ENCODE measurements around the gene NMUR1.
"Not testable (repeated sequence)": the region's sequence is repeated elsewhere in the genome, so short reads cannot be mapped to it uniquely, and the experiment has no call there.

NMUR1 gene

DNA sequence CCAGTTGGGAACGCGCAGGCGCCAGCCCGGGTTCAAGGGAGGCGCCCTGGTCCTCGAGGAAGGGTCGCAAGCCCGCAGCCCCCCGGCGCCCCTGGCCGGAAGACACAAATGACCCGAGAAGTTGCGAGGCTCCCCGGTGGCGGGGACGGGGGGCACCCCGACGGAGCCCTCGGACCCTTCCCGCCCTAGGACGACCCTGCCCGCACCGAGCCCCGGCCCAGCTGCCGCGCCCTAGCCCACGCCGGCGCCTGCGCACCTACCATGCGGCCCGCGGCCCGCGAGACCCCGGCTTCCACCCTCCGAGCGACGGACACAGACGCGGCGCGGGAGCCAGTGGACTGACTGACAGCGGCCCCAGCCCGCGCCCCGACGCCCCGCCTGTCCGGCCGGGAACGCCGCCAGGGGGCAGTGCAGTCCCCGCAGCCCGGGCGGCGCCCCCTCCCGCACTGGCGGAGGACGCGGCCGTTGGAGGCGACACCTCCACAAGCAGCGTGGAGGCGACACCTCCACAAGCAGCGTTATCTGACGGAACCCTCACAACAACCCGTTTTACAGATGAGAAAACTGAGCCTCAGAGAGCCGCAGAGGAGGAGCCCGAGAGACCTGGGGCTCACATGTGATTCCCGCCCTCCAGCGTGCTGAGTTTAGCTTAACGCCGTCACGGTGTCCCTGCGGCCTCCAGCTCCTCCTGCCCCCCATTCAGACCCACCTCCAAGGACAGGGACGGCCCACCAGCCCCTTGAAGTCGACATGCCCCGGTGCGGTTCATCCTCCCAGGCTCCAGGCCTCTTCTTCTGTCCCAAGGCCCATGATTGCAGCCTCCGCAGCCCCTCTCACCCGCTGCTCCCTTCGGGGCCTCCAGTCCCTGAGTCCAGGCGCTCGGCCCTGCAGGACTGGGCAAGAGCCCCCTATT lies at the start of gene NMUR1:
Gene NMUR1 (minus strand): TSS at position 347 of the 913 bp plus-strand sequence. CDS start 84 bp downstream, at position 263.
- peak; percentile 91 for DNase-seq

- no peak for DNase-seq
These were observed 49.3 kb upstream of the NMUR1 start for GRCh38 chr2:231579560-231579959.

DNA sequence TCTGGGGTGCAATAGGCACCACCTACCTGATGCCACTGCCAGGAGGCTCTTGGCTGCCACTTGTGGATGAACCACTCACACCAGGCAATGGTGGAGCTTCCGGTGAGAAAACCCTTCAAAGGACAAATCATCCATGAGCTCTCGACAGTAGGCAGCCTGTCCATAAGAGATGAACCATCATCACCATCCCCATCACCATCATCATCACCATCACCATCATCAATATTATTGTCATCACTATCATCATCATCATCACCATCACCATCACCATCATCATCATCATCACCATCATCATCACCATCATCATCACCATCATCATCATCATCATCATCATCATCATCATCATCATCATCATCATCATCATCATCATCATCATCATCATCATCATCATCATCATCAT lies 48.4 kb upstream of the NMUR1 start:
- not testable (repeated sequence) for DNase-seq

DNA sequence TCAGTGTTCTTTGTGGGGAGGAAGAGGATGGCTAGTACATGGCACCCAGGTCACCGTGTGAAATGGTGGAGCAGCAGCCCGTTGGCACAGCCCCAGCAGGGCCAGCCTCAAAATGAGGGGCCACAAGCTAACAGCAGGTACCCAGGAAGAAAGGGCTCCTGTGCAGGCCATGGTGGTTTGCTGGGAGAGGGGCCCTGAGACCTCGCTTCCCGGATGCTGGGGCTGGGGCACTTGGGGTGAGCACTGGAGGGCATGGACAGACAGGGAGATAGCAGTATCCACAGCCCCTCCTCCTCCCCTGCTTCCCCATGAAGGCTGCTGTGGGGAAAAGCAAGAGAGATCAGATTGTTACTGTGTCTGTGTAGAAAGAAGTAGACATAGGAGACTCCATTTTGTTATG lies 46.2 kb upstream of the NMUR1 start:
- no peak for DNase-seq

DNA sequence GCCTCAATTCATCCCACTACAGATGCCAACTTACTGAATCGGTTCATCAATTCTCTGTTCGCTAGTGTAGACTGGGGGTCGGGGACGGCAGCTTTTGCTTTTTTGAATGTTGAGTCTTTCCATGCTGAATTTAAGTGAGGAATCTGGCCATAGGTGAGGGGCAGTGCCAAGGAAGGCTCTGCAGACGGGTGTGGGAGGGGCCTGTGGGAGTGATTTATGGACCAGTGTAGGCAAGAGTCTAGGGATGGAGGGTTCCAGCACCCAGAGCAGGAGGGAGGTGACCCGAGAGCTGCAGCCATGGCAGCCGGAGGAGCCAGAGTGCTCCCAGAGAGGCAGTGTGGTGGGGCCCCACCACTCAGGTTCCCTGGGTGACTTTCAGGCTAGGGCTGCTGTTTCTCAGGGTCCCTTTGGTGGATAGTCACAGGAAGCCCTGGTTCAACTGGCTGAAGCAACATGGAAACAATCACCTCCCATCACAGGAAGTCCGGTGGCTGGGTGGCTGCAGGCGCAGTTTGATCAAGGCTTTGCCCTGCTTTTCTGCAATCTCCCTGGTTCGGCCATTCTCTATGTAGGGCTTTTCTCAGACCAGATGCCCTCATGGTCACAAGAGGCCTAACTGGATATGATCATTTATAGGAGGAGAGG lies 45.5 kb upstream of the NMUR1 start:
- DNase-seq = no peak

- no peak for DNase-seq
These were observed 43.6 kb upstream of the NMUR1 start for GRCh38 chr2:231573698-231574421.

- DNase-seq = no peak
These were observed 42.9 kb upstream of the NMUR1 start for GRCh38 chr2:231573096-231573495.

- DNase-seq = no peak
These were observed 41.5 kb upstream of the NMUR1 start for GRCh38 chr2:231571661-231572191.

GRCh38 chr2:231570915-231571314 lies 40.7 kb upstream of the NMUR1 start:
- not testable (repeated sequence) for DNase-seq

DNA sequence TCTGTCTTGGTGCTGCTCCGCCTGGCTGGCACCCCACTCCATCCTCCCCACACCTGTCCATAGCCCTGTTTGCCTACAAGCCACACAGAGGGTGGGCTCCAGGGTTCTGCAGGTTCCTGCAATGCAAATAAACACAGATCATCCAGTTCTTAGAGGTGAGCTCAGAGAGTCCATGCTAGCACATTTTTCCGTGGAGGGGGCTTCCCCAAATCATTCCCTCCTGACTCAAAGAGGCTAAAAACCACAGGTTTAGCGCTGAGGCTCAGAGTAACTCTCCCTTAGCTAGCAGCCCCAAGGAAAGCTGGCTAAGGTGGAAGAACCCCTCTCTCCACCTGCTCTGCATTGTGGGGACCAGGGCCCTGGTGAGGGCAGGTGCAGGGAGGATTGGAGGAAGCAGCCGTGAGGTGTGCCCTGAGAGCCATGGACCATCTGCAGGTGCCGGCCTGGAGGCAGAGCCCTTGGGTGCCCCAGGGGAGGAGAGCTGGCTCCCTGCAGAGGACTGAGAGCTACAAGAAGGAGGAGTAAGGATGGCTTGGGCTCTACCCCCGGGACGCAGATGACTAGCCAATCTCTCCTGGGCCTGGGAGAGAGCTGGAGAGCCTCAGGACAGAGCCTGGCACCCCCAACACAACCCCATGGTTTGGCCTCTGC lies 38.7 kb upstream of the NMUR1 start:
- no peak for DNase-seq

DNA sequence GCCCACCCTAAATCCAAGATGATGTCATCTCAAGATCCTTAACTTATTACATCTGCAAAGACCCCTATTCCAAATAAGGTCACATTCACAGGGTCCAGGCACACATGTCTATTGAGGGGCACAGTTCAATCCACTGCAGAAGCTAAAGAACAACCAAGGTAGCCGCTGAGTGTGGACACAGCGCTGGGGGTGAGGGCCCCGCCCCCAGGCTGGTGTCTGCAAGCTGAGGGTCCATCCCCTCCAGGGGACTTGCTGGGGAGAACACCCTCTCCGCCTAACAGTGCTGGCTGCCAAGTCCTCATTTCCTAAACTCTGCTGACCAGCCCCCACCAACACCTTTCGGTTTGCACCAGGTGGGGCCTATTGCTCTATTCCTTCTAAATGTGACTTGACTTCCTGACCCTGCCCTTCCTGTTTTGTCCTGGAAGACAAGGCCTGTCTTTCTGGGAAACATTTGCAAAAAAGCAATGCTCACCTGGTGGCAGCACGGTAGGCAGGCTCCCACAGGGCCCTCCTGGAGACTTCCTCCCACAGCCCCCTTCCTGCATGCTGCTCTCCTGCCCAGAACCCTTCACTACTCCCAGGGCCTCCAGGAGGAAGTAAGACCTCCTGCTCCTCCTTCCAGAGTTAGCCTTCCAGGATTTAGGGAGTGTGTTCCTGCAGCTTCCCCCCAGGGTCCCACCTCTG lies 38.0 kb upstream of the NMUR1 start:
- no peak for DNase-seq

- no peak for DNase-seq
These were observed 36.9 kb upstream of the NMUR1 start for GRCh38 chr2:231567159-231567558.

- no peak for DNase-seq
These were observed 35.8 kb upstream of the NMUR1 start for GRCh38 chr2:231565887-231566594.

DNA sequence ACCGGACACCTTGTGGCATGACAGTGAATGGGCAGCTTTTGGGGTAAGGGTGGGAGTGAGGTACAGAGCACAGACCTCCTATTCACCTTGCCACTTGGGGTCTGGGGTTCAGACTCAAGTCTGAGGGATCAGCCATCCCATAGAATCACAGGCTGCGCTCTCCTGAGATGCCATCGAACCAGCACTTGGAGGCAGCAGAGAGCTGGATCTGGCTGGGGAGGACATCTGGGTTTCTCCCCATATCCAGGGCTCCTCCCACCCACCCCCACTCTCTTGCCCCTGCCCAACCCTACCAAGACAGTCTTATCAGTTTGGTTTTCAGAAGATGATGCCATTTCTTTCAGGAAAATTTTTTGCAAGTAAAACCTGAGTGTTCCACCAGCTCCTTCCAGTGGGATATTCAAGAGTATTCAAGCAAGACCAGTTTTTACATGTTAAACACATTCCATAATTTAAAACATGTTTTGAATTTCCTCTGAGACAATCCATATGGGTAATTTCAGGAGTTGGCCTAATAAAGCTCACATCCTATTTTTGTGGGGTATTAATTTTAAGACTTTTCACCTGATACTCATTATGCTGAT lies 33.2 kb upstream of the NMUR1 start:
- peak; percentile 66 for DNase-seq

DNA sequence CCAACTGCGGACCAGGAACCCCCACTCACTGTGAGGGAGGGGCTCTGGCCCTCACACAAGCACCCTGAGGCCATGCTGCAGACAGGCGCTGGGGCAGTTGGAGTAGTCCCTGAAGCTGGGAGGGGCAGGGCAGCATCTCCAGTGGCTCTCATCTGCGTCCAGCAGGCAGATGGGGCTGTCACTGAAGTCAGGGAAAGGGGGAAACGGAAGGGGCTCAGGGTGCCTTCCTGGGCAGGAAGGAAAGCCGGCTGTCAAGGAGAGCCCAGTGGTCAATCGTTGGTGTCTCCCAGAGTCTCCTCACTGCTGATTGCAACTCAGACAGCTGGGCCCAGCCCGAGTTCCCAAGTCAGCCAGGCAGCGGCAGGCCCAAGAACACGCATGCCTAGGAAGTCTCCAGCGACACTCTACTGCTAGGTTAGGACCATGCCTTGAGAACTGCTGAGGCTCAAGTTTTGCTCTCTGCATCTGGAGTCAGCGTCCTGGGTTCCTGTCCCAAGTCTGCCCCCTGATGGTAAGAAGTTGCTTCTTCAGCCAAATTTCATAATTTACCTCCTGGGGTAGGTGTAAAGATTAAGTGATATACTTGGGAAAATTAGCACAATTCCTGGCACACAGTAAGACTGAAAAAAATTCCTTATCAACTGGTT lies 27.4 kb upstream of the NMUR1 start:
- DNase-seq = peak; percentile 82

- no peak for DNase-seq
These were observed 26.7 kb upstream of the NMUR1 start for GRCh38 chr2:231556981-231557380.

DNA sequence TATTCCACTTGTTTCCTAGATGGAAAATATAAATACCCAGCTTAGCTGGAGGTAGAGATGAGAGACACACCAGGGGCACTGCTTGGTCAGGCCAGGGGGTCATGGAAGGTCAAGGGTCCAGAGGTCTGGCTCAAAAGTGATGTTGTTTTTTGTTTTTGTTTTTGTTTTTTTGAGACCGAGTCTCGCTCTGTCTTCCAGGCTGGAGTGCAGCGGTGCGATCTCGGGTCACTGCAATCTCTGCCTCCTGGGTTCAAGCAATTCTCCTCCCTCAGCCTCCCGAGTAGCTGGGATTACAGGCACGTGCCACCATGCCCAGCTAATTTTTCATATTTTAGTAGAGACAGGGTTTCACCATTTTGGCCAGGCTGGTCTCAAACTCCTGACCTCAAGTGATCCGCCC lies 26.3 kb upstream of the NMUR1 start:
- not testable (repeated sequence) for DNase-seq

GRCh38 chr2:231554748-231555545 lies 24.7 kb upstream of the NMUR1 start:
- no peak for DNase-seq

- no peak for DNase-seq
These were observed 24.1 kb upstream of the NMUR1 start for GRCh38 chr2:231554327-231554726.

DNA sequence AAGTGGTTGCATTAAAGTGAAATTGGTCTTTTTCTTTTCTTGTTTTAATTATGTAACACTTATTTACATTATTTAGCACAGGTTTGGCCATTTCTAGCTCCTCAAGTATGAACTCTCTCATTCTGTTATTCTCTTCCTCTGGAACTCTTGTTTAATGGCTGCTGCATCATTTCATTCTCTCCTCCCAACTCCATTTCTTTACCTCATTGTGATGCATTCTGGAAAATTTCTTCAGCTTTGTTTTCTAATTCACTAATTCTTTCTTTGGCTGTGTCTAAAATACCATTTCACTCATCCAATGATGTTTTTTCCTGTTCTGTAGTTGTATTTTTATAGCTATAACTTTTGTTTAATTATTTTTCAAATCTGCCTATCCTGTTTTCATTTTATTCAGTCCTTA lies 22.5 kb upstream of the NMUR1 start:
- no peak for DNase-seq
